ENCODE data around the gene DNAJC30. TPM values are rescaled to one million over a fixed set of nuclear protein-coding genes. Genes with fewer than 3 reads are reported as not detected.
A peak's percentile ranks its signal among the peaks of the same experiment; 100 is the strongest.
"Not testable (repeated sequence)": the region's sequence is repeated elsewhere in the genome, so short reads cannot be mapped to it uniquely, and the experiment has no call there.

Gene DNAJC30
- total RNA-seq, 1 donor = 2.9 TPM

DNA sequence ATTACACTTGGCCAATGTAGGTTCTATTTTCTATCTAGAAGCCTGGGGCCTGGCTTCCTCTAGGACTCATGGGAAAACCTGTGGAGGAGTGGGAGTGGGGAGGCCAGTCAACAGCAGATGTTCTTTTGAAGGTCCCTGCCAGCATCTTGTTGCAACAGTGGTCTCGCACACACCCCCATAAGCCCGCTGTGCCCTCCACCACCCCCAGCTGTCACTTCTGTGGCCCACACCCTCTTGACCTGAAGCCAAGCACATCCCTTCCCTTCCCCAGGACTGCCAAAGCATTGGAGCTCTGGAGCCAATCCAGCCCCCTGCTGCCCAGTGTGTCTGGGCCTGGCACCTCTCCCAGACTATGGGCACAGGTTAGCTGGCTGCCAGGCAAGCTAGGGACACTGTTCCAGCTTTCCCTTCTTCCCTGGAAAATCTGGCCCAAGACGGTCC is 38.1 kb upstream of the DNAJC30 start:
- H2AFZ ChIP-seq (ENCODE audit: low read length) = no peak overlapping the region
- H3K36me3 ChIP-seq (ENCODE audit: insufficient read depth, low read length) = no peaks in the 10 kb centered on the region
- H4K20me1 ChIP-seq (ENCODE audit: insufficient read depth, low read length) = peaks cover 21% of the 10 kb centered on the region
- peaks cover 29% of the 10 kb centered on the region for H3K79me2 ChIP-seq (ENCODE audit: insufficient read depth, low read length)
- no peak overlapping the region for H3K27ac ChIP-seq (ENCODE audit: low read depth, low read length)
- TF ChIP-seq, protein P1, sequence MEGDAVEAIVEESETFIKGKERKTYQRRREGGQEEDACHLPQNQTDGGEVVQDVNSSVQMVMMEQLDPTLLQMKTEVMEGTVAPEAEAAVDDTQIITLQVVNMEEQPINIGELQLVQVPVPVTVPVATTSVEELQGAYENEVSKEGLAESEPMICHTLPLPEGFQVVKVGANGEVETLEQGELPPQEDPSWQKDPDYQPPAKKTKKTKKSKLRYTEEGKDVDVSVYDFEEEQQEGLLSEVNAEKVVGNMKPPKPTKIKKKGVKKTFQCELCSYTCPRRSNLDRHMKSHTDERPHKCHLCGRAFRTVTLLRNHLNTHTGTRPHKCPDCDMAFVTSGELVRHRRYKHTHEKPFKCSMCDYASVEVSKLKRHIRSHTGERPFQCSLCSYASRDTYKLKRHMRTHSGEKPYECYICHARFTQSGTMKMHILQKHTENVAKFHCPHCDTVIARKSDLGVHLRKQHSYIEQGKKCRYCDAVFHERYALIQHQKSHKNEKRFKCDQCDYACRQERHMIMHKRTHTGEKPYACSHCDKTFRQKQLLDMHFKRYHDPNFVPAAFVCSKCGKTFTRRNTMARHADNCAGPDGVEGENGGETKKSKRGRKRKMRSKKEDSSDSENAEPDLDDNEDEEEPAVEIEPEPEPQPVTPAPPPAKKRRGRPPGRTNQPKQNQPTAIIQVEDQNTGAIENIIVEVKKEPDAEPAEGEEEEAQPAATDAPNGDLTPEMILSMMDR (IDR thresholded peaks at IDR 0.05; ENCODE audit: extremely low read depth, low read depth, low read length) = no peak
- DNase-seq (ENCODE audit: insufficient read length, low spot score, missing footprints) = peak; percentile 50
- peaks cover 20% of the 10 kb centered on the region for H3K4me1 ChIP-seq (ENCODE audit: insufficient read depth, low read length)
- no peak overlapping the region for H3K4me2 ChIP-seq (ENCODE audit: insufficient read depth, low read length)
- no peak overlapping the region for H3K4me3 ChIP-seq (ENCODE audit: insufficient read depth, low read length)
- no peaks in the 10 kb centered on the region for H3K27me3 ChIP-seq (ENCODE audit: insufficient read depth, low read length)
- no peaks in the 10 kb centered on the region for H3K9me3 ChIP-seq (ENCODE audit: low read depth, low read length)

GRCh38 chr7:73720443-73720842 is 37.2 kb upstream of the DNAJC30 start:
- peaks cover 28% of the 10 kb centered on the region for H3K4me1 ChIP-seq (ENCODE audit: insufficient read depth, low read length)
- H3K27ac ChIP-seq (ENCODE audit: low read depth, low read length); H3K9me3 ChIP-seq (ENCODE audit: low read depth, low read length): not testable (repeated sequence)

DNA sequence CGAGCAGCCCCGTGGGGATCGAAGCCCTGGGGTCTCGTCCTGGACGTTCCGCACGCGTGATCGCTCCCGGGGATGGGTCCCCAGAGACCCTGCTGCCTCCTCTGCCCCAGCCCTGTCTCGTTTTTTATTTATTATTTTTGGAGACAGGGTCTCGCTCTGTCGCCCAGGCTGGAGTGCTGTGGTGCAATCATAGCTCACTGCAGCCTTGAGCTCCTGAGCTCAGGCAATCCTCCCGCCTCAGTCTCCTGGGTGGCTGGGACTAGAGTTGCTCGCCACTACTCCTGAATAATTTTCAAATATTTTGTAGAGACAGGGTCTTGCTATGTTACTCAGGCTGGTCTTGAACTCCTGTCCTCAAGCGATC is 36.5 kb upstream of the DNAJC30 start:
- Histone ChIP-seq H3K79me2 (ENCODE audit: insufficient read depth, low read length) (peaks cover 42% of the 10 kb centered on the region), H3K9me3 (ENCODE audit: low read depth, low read length) (no peaks in the 10 kb centered on the region), H3K4me1 (ENCODE audit: insufficient read depth, low read length) (peaks cover 33% of the 10 kb centered on the region), H3K36me3 (ENCODE audit: insufficient read depth, low read length) (no peaks in the 10 kb centered on the region), H3K4me2 (ENCODE audit: insufficient read depth, low read length) (peak overlapping the region; percentile 52), H2AFZ (ENCODE audit: low read length) (no peak overlapping the region), H3K27me3 (ENCODE audit: insufficient read depth, low read length) (no peaks in the 10 kb centered on the region), H3K4me3 (ENCODE audit: insufficient read depth, low read length) (peak overlapping the region; percentile 54), H3K27ac (ENCODE audit: low read depth, low read length) (no peak overlapping the region), H4K20me1 (ENCODE audit: insufficient read depth, low read length) (peaks cover 30% of the 10 kb centered on the region)
- TF ChIP-seq, protein P1 (IDR thresholded peaks at IDR 0.05; ENCODE audit: extremely low read depth, low read depth, low read length) = no peak
- no peak for DNase-seq (ENCODE audit: insufficient read length, low spot score, missing footprints)

More at GRCh38 chr7:73720443-73720842, 37.2 kb upstream of the DNAJC30 start:
- not testable (repeated sequence) for H3K27me3 ChIP-seq (ENCODE audit: insufficient read depth, low read length); H2AFZ ChIP-seq (ENCODE audit: low read length); H3K36me3 ChIP-seq (ENCODE audit: insufficient read depth, low read length); DNase-seq (ENCODE audit: insufficient read length, low spot score, missing footprints); H3K4me3 ChIP-seq (ENCODE audit: insufficient read depth, low read length); H3K4me2 ChIP-seq (ENCODE audit: insufficient read depth, low read length)
- Histone ChIP-seq H4K20me1 (ENCODE audit: insufficient read depth, low read length) (peaks cover 28% of the 10 kb centered on the region), H3K79me2 (ENCODE audit: insufficient read depth, low read length) (peaks cover 37% of the 10 kb centered on the region)

- Histone ChIP-seq H3K9me3 (ENCODE audit: low read depth, low read length) (no peaks in the 10 kb centered on the region), H4K20me1 (ENCODE audit: insufficient read depth, low read length) (peaks cover 33% of the 10 kb centered on the region), H3K4me2 (ENCODE audit: insufficient read depth, low read length) (peak within 1 kb of the TSS; percentile 82), H3K27me3 (ENCODE audit: insufficient read depth, low read length) (no peaks in the 10 kb centered on the region), H2AFZ (ENCODE audit: low read length) (no peak within 1 kb of the TSS), H3K27ac (ENCODE audit: low read depth, low read length) (peak within 1 kb of the TSS; percentile 95), H3K4me3 (ENCODE audit: insufficient read depth, low read length) (peak within 1 kb of the TSS; percentile 95), H3K4me1 (ENCODE audit: insufficient read depth, low read length) (peaks cover 33% of the 10 kb centered on the region), H3K79me2 (ENCODE audit: insufficient read depth, low read length) (peaks cover 48% of the 10 kb centered on the region), H3K36me3 (ENCODE audit: insufficient read depth, low read length) (no peaks in the 10 kb centered on the region)
- TF ChIP-seq, protein P1 (IDR thresholded peaks at IDR 0.05; ENCODE audit: extremely low read depth, low read depth, low read length) = no peak
- DNase-seq (ENCODE audit: insufficient read length, low spot score, missing footprints) = peak; percentile 99
Observed at GRCh38 chr7:73718905-73719805, 35.9 kb upstream of the DNAJC30 start, which contains the start of gene STX1A. Gene STX1A (minus strand): TSS chr7:73719669. CDS start chr7:73719631, 38 bp downstream.
